ENCODE measurements around the gene NYNRIN. TPM values are rescaled to one million over a fixed set of nuclear protein-coding genes. Genes with fewer than 3 reads are reported as not detected.

The NYNRIN gene
- total RNA-seq, 1 donor from 2014 or later, result 30.8 TPM

DNA sequence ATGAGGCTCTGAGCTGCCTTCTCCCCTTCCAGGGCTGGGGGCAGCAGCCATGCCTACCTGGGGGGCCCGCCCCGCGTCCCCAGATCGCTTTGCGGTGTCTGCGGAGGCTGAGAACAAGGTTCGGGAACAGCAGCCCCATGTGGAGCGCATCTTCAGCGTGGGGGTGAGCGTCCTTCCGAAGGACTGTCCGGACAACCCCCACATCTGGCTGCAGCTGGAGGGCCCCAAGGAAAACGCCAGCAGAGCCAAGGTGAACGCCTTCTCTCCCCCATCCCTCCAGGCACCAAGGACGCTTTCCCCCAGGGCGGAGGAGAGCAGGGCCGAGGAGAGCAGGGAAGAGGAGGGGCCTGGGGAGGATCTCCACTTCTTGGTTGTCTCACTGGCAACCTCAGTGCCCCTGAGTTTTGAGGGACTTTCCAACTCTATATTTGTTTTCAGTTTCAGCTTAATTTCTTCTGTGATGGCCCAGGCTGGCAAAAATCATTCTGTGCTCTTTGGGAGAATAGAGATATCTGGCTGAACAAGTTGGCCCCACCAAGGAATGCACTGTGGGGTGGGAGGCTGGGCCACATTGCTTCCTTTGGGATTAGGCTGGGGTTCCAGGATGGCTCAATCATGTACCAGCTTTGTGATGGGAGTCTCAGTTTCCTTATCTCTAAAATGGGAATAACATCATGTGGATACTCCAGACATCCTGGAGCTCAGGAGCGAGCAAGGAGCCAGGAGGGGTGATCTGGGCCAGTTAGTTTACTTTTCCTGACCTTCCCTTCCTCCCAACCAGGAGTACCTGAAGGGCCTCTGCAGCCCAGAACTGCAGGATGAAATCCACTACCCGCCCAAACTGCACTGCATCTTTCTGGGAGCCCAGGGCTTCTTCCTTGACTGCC is 32.1 kb downstream of the NYNRIN start:
- DNase-seq (ENCODE audit: low spot score), result peak; percentile 87

GRCh38 chr14:24431569-24432258 is 32.9 kb downstream of the NYNRIN start:
- DNase-seq (ENCODE audit: low spot score), result peak; percentile 92

DNA sequence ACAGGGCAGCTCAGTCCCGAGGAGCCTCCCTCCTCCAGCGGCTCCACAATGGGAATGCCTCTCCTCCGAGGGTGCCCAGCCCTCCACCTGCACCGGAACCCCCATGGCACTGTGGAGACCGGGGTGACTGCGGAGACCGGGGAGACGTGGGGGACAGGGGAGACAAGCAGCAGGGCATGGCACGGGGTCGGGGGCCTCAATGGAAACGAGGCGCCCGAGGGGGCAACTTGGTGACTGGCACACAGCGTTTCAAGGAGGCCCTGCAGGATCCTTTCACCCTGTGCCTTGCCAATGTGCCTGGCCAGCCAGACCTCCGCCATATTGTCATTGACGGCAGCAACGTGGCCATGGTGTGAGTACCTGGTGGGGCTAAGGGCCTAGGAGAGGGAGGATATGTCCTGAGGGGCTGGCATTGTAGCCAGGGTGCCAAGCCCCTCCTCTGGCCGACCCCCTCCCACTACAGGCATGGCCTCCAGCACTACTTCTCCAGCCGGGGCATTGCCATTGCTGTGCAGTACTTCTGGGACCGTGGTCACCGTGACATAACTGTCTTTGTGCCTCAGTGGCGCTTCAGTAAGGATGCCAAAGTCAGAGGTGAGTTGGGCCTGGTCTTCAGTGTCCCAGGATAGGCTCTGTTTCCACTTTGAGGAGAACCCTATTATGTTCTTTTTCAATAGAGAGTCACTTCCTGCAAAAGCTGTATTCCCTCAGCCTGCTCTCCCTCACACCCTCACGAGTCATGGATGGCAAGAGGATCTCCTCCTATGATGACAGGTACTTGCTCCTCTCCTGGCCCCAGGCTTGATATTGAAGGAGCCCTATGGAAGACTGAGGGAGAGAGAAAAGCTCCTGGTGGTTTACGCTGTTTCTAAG is 33.7 kb downstream of the NYNRIN start:
- no peak for DNase-seq (ENCODE audit: low spot score)

GRCh38 chr14:24434036-24434435 is 35.2 kb downstream of the NYNRIN start:
- DNase-seq (ENCODE audit: low spot score), result no peak

DNA sequence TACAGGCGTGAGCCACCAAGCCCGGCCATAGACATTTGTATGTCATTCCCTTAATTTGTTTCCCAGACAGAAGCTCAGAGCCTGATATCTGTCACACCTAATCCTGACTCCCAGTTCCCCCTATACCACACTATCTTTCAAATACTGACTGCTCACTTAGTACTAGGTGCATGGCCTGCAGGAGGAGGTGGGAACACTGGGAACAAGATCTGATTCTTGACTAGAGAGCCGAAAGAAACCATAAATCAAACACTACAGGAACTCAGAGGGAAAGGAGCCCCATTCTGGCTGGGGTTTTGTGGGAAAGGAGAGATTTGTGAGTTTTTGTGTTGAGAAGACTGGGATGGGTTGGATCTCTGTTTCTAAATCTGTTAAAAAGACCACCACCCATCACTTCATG is 35.9 kb downstream of the NYNRIN start:
- no peak for DNase-seq (ENCODE audit: low spot score)

DNA sequence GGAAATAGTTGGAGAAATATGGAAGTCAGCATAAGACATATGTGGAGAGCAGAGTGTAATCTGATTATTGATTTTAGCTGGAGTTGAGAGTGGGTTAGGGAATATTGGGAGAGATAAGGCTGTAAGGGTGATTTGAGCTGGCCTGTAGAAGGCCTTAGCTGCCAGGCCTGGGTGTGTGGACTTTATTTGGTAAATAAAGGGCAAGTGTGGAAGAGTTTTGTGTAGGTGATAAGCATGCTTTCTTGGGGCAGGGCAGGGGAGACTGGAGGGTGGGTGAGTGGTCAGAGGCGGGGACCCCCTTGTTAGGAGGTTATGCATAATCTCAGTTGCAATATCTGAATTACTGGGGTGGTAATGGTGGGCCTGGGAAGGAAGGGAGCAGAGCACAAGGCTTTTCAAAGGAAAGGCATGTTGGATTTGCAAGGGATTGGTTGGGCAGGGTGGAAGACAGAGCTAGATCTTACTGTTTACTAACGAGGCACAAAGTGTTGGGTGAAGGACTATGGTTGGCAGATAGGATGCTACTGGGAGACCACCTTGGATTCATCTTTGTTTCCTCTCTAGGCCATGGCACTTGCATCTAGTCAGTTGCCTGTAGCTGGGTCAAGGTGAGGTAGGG is 36.5 kb downstream of the NYNRIN start:
- no peak for DNase-seq (ENCODE audit: low spot score)

DNA sequence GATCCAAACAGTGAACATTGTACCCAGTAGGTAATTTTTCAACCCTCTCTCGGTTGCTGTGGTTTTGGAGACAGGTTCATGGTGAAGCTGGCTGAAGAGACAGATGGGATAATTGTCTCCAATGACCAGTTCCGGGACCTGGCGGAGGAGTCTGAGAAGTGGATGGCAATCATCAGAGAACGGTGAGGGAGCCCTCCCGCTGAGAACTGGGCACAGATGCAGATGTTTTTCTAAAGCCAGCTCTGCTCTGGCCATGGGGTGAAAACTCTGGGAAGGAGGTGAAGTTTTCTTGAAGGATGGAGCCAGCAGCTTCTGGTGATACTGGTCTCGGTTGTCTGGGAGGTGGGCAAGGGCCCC is 37.2 kb downstream of the NYNRIN start:
- DNase-seq (ENCODE audit: low spot score), result peak; percentile 3

DNA sequence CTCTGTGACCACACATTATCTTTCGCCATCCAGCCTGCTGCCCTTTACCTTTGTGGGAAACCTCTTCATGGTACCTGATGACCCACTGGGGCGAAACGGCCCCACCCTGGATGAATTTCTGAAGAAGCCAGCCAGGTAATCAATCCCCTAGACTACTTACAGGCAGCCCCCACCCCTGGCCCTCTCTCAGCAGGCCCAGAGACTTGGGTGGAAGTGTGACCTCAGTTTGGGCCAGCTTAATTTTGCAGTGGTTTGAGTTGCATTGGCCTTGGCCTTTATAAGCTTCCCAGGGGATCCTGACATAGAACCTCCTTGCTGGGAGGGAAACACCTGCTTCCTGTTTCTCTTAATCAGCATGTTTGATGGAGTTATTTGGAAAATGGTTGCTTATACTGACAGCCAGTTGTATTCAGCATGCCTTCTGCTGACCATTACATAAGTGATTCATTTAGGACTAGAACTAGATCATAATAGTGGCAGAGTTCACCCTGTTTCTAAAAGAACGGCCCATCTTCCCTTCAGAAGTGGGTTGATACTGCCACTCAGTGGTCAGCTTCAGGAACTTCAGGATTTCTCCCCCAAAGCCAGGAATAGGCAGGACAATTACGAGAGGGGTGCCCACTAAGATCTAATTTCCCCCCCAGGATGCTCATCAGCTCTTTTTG is 37.7 kb downstream of the NYNRIN start:
- DNase-seq (ENCODE audit: low spot score), result peak; percentile 78

- DNase-seq (ENCODE audit: low spot score), result no peak
These were observed 38.4 kb downstream of the NYNRIN start for GRCh38 chr14:24437020-24437735.

DNA sequence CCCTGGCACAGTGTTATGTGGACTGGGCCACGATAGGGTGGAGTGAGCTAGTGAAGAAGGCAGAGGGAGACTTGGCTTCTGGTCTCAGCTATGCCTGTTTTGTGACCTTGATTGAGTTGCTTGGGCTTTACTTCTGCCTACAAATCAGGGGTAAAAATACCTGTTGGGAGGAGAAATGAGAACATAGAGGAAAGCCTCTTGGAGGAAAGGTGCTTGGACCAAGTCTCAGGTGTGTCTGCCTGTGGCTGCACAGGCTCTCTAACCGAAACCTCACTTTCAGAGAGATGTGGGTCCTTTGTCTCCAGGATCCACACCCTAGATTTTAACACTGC is 38.9 kb downstream of the NYNRIN start:
- no peak for DNase-seq (ENCODE audit: low spot score)

- DNase-seq (ENCODE audit: low spot score), result no peak
These were observed 39.7 kb downstream of the NYNRIN start for GRCh38 chr14:24438223-24439097.

DNA sequence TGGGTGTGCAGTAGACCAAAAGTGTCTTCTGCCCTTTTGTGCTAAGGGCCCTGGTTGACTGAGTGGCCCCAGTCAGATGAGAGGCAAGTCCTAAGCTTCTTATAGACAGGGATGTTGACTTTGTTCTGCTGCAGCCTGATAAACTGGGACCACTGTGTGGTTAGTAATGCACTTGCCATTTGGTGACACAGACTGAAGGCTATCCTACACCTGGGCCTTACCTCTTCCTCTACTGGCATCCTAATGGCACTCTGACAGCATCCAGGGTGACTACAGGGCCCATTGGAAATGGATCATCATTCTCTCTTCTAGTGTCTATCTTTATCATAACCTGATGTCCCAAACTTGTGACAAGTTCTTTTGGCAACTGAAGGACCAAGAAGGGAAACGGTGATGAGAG is 40.5 kb downstream of the NYNRIN start:
- DNase-seq (ENCODE audit: low spot score), result no peak

DNA sequence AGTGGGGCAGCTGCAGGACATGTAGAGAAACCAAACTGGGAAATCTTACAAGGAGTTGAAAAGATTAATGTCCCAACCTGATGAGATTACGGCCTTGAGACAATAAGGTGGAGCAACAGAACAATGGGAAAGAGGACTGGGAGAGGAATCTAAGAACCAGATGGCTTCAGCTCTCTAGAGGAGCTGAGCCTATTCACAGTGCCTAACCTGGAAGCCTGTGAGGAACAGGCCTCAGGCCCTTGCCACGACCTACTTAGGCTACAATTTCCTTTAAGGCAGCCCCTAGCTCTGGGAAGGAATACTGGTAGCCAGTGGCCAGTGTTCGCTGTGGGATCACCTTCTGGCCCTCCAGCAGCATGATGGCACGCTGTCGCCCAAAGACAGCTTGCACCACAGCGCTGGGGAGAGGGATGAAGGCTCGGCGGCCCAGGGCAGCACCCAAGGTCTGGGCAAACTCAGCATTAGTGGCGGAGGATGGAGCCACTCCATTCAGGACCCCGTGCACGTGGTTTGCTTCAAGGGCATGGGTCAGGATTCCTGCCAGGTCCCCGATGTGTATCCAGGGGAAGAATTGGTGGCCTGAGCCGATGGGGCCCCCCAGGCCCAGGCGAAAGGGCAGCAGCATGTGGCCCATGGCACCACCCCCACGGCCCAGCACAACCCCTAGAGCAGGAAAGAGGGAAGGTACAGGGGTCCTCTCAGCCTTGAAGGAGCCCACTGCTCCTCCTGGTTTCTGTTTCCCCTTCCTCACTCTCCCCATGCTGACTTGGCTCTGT is 41.2 kb downstream of the NYNRIN start:
- DNase-seq (ENCODE audit: low spot score), result no peak

- DNase-seq (ENCODE audit: low spot score), result no peak
These were observed 42.0 kb downstream of the NYNRIN start for GRCh38 chr14:24440606-24441399.

DNA sequence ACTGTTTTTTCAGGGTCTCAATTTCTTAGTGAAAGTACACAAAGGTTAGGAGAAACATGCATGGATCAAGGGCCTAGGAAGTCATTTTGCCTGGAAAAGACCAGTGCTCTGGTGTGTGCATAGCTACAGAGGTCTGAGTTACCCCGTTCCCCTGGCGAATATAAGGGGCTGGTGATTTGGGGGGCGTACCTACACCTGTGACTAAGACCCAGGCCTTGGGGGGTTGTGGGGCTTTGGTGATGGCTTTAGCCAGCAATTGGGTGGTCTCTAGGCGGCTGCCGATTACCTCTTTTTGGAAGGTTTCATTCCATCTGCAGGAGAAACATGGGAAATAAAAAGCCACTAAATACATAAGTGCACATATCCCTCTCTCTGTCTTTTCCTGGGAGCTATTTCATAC is 42.7 kb downstream of the NYNRIN start:
- peak; percentile 28 for DNase-seq (ENCODE audit: low spot score)

DNA sequence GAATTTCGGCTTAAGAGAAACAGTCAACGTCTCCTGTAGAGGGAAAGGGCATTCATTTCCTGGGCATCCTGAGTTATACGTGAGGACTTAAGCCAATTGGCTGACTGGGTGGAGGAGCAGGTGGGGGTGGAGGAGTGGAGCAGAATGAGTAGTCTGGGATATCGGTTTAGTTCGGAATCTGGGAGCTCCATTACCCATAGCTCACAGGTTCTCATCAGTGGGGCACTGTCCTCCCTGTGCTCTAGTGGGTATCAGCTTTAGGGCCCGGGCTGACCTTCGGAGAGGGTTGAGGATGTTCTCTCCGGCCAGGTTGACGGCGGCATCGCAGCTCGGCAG is 43.1 kb downstream of the NYNRIN start:
- DNase-seq (ENCODE audit: low spot score), result no peak

- peak; percentile 100 for DNase-seq (ENCODE audit: low spot score)
These were observed 43.6 kb downstream of the NYNRIN start, which contains the start of gene SDR39U1 for GRCh38 chr14:24442240-24443052. Gene SDR39U1 (minus strand): TSS chr14:24442776. CDS start chr14:24442769, 7 bp downstream.
